GM06990 (cell line): Measurements from ENCODE around the gene CLEC12A.

Experiments used
- DNase-seq: peaks from one replicate; pipeline ENCODE4 v3.0.0-alpha.2; 2011; ENCODE audit not compliant: insufficient read length; ENCODE audit errors: extremely low read depth
- H3K27me3 ChIP-seq: replicated peaks from 2 replicates; pipeline ENCODE4 v1.6.0; 2011; ENCODE audit warnings: low read length; ENCODE audit not compliant: control insufficient read depth, insufficient read depth
- H3K36me3 ChIP-seq: 2 replicates; pipeline ENCODE4 v1.5.1; 2011; ENCODE audit warnings: low read length; ENCODE audit not compliant: control insufficient read depth, insufficient read depth
- H3K4me3 ChIP-seq: replicated peaks from 2 replicates; pipeline ENCODE4 v1.5.1; 2011; ENCODE audit warnings: low read depth, mild to moderate bottlenecking, control low read depth, low read length
- TF ChIP-seq, protein P1 (sequence below): IDR thresholded peaks from 2 replicates; pipeline ENCODE4 v1.5.1; 2011; ENCODE audit warnings: low read length, control low read depth, mild to moderate bottlenecking, inconsistent platforms; ENCODE audit not compliant: insufficient read depth, poor library complexity, severe bottlenecking

The CLEC12A gene

DNA sequence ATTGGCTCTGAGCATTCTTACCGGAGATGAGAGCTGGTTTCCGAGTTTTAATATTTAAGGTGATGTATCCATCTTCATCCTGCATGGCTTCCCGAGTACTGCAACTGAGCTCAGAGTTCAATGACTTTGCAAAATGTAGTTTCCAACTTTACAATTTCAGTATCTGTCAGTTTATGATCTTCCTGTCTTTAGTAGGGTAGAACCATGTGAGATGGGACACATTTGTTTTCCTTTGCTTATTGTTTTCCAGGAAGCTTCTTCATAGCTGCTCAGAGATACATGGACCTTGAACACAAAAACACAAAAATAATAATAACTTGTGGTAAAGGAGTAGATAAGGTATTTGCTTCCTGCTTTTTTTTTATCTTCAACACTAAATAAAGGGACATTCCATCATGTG, 27.8 kb downstream of the CLEC12A start, which contains the start of gene CLEC1B:
TSS of gene CLEC1B (minus strand) at position 106 of the 400 bp plus-strand sequence. CDS start at position 85, 21 bp downstream.
- H3K27me3 ChIP-seq = no peaks in the 10 kb centered on the region; the same call in 1 of the 2 replicates
- DNase-seq = no peak
- no peak within 1 kb of the TSS for H3K4me3 ChIP-seq
- no peaks in the 10 kb centered on the region for H3K36me3 ChIP-seq
- TF ChIP-seq, protein P1, sequence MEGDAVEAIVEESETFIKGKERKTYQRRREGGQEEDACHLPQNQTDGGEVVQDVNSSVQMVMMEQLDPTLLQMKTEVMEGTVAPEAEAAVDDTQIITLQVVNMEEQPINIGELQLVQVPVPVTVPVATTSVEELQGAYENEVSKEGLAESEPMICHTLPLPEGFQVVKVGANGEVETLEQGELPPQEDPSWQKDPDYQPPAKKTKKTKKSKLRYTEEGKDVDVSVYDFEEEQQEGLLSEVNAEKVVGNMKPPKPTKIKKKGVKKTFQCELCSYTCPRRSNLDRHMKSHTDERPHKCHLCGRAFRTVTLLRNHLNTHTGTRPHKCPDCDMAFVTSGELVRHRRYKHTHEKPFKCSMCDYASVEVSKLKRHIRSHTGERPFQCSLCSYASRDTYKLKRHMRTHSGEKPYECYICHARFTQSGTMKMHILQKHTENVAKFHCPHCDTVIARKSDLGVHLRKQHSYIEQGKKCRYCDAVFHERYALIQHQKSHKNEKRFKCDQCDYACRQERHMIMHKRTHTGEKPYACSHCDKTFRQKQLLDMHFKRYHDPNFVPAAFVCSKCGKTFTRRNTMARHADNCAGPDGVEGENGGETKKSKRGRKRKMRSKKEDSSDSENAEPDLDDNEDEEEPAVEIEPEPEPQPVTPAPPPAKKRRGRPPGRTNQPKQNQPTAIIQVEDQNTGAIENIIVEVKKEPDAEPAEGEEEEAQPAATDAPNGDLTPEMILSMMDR = no peak

DNA sequence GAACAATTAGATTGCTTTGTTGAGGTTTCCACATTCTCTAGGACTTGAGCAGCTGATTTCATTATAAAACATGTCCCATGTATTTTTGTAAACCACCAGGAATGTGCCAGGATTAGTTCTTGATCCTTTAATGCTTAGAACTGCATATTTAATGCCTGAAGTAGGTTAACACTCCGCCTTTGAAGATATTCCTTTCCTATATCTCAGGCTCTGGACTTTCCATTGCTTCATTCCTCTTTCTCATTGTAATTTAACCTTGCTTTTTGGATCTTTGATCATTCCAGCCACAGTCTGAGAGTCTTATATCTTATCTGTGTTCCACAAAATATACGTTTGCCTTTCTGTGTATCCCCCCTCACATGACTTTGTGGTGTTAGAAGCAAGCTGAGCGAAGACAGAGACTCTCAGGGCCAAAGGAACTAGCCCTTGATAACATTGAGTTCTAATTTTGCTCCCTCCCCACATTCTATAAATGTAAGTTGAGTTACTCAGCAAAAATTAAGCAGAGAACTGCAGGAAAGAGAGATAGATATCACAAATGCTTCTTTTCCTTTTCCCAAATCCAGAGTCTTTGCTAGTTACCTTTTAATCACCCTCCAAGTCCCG, 30.1 kb downstream of the CLEC12A start:
- TF ChIP-seq, protein P1 = no peak
- no peaks in the 10 kb centered on the region; the same call in 1 of the 2 replicates for H3K27me3 ChIP-seq
- no peak overlapping the region for H3K4me3 ChIP-seq
- no peak for DNase-seq
- no peaks in the 10 kb centered on the region for H3K36me3 ChIP-seq

DNA sequence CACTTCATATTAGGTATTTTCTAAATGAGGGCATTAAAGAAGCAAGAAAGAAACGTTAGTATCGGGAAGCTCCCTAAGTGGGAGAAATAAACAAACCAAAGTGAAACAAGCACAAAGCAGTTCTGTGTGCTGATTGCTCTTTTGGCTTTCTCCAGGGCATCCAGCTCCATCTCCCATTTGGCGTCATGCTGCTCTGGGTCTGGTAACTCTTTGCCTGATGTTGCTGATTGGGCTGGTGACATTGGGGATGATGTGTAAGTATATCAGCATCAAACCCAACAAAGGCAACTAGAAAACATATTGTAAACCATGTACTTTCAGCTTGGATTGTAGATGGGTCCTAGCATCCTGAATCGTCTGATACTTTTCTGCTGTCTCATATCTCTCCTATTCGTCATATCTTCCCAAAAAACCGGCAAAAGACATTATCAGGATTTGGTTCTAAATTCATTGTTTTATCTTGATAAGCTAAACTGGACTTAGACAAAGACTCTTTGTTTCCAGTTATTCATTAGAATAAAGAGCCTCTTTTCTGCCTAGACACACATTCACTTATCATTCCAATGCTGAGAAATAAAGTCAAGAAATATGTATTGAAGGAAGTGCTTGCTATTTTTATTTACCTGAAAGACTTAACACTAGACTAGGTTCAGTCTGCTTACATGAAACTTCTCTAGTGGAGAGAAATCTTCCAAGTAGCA, 41.6 kb downstream of the CLEC12A start:
- Histone ChIP-seq H3K36me3 (no peaks in the 10 kb centered on the region), H3K27me3 (peaks cover 1% of the 10 kb centered on the region), H3K4me3 (no peak overlapping the region)
- no peak for DNase-seq
- TF ChIP-seq, protein P1 = no peak

DNA sequence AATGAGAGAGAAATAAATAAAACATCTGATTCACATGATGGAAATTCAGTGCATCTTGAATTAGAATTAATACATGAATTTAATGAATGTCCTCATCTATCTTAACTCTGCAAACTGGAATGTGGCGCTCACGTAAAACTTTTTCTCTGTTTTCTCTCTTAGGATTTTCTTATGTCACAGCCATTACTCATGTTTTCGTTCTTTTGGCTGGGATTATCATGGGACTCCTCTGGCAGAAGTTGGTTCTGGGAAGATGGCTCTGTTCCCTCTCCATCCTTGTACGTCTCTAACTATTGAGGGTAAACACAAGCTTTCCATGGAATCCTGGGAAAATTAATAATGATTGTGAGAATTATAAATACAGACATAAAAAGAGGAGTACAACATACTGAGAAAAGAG, 44.2 kb downstream of the CLEC12A start:
- peaks cover 1% of the 10 kb centered on the region for H3K27me3 ChIP-seq
- no peaks in the 10 kb centered on the region for H3K36me3 ChIP-seq
- no peak overlapping the region for H3K4me3 ChIP-seq
- no peak for DNase-seq
- TF ChIP-seq, protein P1 = no peak

DNA sequence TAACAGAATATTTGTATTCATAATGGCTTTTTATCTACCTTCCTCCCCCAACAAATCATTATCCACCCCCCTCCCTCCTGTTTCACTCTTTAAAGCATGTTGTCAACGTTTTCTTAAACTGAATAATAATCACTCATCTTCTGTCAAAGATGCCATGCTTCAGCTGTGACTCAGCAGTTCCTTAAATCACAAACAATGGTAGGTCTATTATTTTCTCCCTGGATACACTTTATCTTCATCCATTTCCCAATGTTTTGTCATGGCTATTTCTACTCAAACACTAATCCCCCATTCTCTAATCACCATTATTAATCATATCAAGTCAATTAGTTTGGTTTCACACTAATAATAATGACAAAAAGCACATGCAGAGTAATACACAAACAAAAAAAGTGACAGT, 45.7 kb downstream of the CLEC12A start:
- DNase-seq = no peak
- Histone ChIP-seq H3K27me3 (peaks cover 1% of the 10 kb centered on the region), H3K36me3 (no peaks in the 10 kb centered on the region), H3K4me3 (no peak overlapping the region)
- TF ChIP-seq, protein P1 = no peak
